ENCODE data around the gene ATG10.

ATG10 gene

GRCh38 chr5:82044010-82044409 lies 72.2 kb downstream of the ATG10 start:
- no peak for TF ChIP-seq SIN3A (IDR thresholded peaks at IDR 0.05; ENCODE audit: borderline replicate concordance, insufficient read depth, low read length)
- no peak for TF ChIP-seq POLR2AphosphoS5 (IDR thresholded peaks at IDR 0.05; ENCODE audit: low read depth, low read length)
- no peak for TF ChIP-seq TAF1 (IDR thresholded peaks at IDR 0.05; ENCODE audit: borderline replicate concordance, insufficient read depth, low read length)
- no peak for TF ChIP-seq FOXP2 (optimal IDR thresholded peaks at IDR 0.05; ENCODE audit: borderline replicate concordance, extremely low read depth, extremely low read length, insufficient read depth)
- TF ChIP-seq, protein P1, sequence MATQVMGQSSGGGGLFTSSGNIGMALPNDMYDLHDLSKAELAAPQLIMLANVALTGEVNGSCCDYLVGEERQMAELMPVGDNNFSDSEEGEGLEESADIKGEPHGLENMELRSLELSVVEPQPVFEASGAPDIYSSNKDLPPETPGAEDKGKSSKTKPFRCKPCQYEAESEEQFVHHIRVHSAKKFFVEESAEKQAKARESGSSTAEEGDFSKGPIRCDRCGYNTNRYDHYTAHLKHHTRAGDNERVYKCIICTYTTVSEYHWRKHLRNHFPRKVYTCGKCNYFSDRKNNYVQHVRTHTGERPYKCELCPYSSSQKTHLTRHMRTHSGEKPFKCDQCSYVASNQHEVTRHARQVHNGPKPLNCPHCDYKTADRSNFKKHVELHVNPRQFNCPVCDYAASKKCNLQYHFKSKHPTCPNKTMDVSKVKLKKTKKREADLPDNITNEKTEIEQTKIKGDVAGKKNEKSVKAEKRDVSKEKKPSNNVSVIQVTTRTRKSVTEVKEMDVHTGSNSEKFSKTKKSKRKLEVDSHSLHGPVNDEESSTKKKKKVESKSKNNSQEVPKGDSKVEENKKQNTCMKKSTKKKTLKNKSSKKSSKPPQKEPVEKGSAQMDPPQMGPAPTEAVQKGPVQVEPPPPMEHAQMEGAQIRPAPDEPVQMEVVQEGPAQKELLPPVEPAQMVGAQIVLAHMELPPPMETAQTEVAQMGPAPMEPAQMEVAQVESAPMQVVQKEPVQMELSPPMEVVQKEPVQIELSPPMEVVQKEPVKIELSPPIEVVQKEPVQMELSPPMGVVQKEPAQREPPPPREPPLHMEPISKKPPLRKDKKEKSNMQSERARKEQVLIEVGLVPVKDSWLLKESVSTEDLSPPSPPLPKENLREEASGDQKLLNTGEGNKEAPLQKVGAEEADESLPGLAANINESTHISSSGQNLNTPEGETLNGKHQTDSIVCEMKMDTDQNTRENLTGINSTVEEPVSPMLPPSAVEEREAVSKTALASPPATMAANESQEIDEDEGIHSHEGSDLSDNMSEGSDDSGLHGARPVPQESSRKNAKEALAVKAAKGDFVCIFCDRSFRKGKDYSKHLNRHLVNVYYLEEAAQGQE (IDR thresholded peaks at IDR 0.05; ENCODE audit: insufficient read depth in 1 of 2, low read depth in 2 of 2, low read length in 2 of 2) = no peak

DNA sequence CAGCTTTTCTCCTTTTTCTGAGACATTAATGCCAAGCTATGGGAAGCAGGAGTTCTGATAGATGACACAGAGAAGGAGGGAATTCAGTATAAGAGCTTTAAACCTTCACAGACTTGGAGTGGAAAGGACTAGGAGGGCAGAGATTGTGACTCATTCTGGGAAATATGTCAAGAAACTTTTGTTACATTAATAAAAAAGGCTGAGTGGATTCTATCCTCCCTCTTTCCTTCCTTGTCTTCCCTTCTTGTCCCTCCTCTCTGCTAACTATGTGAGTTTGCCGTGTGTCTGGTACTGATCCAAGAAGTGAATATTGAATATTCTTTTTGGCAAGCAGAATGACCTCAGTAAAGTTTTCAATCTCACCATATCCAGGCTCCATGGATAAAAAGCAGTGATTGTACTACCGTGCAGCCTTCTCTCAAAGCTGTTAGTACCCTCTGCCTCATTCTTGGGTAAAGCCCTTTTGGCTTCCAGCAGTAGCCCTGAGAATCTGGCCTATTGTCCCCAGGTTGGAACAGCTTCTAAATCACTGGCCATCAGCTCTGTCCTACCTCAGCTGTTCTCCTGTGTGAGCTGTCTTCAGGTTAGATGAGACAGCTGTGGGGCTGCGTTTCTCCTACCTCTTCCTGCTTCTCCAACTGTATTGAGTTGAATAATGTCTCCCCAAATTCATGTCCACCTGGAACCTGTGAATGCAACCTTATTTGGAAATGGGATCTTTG lies 73.9 kb downstream of the ATG10 start:
- no peak for TF ChIP-seq TAF1 (IDR thresholded peaks at IDR 0.05; ENCODE audit: borderline replicate concordance, insufficient read depth, low read length)
- no peak for TF ChIP-seq POLR2AphosphoS5 (IDR thresholded peaks at IDR 0.05; ENCODE audit: low read depth, low read length)
- TF ChIP-seq FOXP2 (optimal IDR thresholded peaks at IDR 0.05; ENCODE audit: borderline replicate concordance, extremely low read depth, extremely low read length, insufficient read depth) = no peak

DNA sequence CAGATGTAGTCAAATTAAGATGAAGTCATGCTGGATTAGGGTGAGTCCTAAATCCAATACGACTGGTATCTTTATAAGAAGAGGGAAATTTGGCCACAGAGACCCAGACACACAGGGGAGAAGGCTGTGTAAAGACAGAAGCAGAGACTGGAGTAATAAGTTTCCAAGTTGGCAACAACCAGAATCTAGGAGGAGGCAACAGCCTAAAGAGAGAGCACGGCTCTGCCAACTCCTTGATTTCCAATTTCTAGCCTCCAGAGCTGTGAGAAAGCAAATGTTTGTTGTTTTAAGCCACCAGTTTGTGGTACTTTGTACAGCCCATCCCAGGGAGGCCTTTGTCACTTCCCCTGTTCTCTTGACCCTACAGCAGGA lies 74.4 kb downstream of the ATG10 start:
- TF ChIP-seq POLR2AphosphoS5 (IDR thresholded peaks at IDR 0.05; ENCODE audit: low read depth, low read length) = no peak
- TF ChIP-seq, protein P1 (IDR thresholded peaks at IDR 0.05; ENCODE audit: insufficient read depth in 1 of 2, low read depth in 2 of 2, low read length in 2 of 2) = no peak
- TF ChIP-seq TAF1 (IDR thresholded peaks at IDR 0.05; ENCODE audit: borderline replicate concordance, insufficient read depth, low read length) = no peak
- no peak for TF ChIP-seq FOXP2 (optimal IDR thresholded peaks at IDR 0.05; ENCODE audit: borderline replicate concordance, extremely low read depth, extremely low read length, insufficient read depth)
- TF ChIP-seq SIN3A (IDR thresholded peaks at IDR 0.05; ENCODE audit: borderline replicate concordance, insufficient read depth, low read length) = no peak

GRCh38 chr5:82050955-82051354 lies 79.1 kb downstream of the ATG10 start:
- no peak for TF ChIP-seq FOXP2 (optimal IDR thresholded peaks at IDR 0.05; ENCODE audit: borderline replicate concordance, extremely low read depth, extremely low read length, insufficient read depth)
- no peak for TF ChIP-seq SIN3A (IDR thresholded peaks at IDR 0.05; ENCODE audit: borderline replicate concordance, insufficient read depth, low read length)
- TF ChIP-seq, protein P1 (IDR thresholded peaks at IDR 0.05; ENCODE audit: insufficient read depth in 1 of 2, low read depth in 2 of 2, low read length in 2 of 2) = no peak
- TF ChIP-seq TAF1 (IDR thresholded peaks at IDR 0.05; ENCODE audit: borderline replicate concordance, insufficient read depth, low read length) = no peak
- TF ChIP-seq POLR2AphosphoS5 (IDR thresholded peaks at IDR 0.05; ENCODE audit: low read depth, low read length) = no peak

GRCh38 chr5:82054004-82054710 lies 82.3 kb downstream of the ATG10 start:
- TF ChIP-seq POLR2AphosphoS5 (IDR thresholded peaks at IDR 0.05; ENCODE audit: low read depth, low read length) (no peak), FOXP2 (optimal IDR thresholded peaks at IDR 0.05; ENCODE audit: borderline replicate concordance, extremely low read depth, extremely low read length, insufficient read depth) (no peak), TAF1 (IDR thresholded peaks at IDR 0.05; ENCODE audit: borderline replicate concordance, insufficient read depth, low read length) (no peak), SIN3A (IDR thresholded peaks at IDR 0.05; ENCODE audit: borderline replicate concordance, insufficient read depth, low read length) (no peak)
- TF ChIP-seq, protein P1 (IDR thresholded peaks at IDR 0.05; ENCODE audit: insufficient read depth in 1 of 2, low read depth in 2 of 2, low read length in 2 of 2) = no peak
